Hindlimb muscle (tissue), 1 donor: ENCODE data around the gene EIF4G3. TPM values are rescaled to one million over a fixed set of nuclear protein-coding genes. Genes with fewer than 3 reads are reported as not detected.
"Not testable (repeated sequence)": the region's sequence is repeated elsewhere in the genome, so short reads cannot be mapped to it uniquely, and the experiment has no call there.

ENCODE experiments used
- DNase-seq: peaks from one replicate; pipeline ENCODE4 v3.0.0-alpha.2; 2013
- polyA plus RNA-seq: library from polyadenylated mRNA; unstranded; fragments of 120-200 nt; gene quantifications from one replicate; pipeline ENCODE4 v1.2.1, GENCODE V29; 2013; ENCODE audit not compliant: insufficient read length

Gene EIF4G3
- polyA plus RNA-seq, 1 donor = 33.8 TPM

GRCh38 chr1:21027805-21028204 is 148.9 kb downstream of the EIF4G3 start:
- DNase-seq = no peak

- no peak for DNase-seq
These were observed 151.8 kb downstream of the EIF4G3 start for GRCh38 chr1:21024918-21025317.

DNA sequence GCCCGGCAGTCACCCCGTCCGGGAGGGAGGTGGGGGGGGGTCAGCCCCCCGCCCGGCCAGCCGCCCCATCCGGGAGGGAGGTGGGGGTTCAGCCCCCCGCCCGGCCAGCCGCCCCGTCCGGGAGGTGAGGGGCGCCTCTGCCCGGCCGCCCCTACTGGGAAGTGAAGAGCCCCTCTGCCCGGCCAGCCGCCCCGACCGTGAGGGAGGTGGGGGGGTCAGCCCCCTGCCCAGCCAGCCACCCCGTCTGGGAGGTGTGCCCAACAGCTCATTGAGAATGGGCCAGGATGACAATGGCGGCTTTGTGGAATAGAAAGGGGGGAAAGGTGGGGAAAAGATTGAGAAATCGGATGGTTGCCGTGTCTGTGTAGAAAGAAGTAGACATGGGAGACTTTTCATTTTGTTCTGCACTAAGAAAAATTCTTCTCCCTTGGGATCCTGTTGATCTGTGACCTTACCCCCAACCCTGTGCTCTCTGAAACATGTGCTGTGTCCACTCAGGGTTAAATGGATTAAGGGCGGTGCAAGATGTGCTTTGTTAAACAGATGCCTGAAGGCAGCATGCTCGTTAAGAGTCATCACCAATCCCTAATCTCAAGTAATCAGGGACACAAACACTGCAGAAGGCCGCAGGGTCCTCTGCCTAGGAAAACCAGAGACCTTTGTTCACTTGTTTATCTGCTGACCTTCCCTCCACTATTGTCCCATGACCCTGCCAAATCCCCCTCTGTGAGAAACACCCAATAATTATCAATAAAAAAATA is 152.4 kb downstream of the EIF4G3 start:
- not testable (repeated sequence) for DNase-seq

- peak; percentile 67 for DNase-seq
These were observed 154.2 kb downstream of the EIF4G3 start for GRCh38 chr1:21022279-21023040.

GRCh38 chr1:21021311-21021710 is 155.4 kb downstream of the EIF4G3 start:
- no peak for DNase-seq

DNA sequence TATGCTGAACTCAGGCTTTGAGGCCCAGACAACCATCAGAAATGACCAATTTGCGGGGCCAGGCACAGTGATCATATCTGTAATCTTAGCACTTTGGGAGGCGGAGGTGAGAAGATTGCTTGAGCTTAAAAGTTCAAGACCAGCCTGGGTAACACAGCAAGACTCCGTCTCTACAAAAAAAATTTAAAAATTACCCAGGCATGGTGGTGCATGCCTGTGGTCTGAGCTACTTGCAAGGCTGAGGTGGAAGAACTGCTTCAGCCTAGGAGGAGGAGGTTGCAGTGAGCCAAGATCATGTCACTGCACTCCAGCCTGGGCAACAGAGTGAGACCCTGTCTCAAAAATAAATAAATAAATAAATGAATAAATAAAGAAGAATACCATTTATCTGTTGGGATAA is 156.5 kb downstream of the EIF4G3 start:
- DNase-seq = no peak

DNA sequence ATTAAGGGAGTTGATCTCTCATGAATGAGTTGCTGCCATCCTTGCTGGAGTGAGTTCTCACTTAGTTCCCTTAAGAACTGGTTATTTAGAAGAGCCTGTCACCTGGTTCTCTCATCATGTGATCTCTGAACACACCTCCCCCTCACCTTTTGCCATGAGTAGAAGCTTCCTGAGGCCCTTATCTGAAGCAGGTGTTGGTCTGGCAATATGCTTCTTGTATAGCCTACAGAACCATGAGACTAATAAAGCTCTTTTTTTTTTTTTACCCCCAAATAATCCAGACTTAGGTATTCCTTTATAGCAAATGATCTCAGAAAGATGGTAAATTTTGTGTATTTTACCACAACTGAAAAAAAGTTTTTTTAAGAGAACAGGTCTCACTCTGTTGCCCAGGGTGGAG is 158.0 kb downstream of the EIF4G3 start:
- DNase-seq = no peak

- no peak for DNase-seq
These were observed 163.2 kb downstream of the EIF4G3 start for GRCh38 chr1:21013510-21013909.

DNA sequence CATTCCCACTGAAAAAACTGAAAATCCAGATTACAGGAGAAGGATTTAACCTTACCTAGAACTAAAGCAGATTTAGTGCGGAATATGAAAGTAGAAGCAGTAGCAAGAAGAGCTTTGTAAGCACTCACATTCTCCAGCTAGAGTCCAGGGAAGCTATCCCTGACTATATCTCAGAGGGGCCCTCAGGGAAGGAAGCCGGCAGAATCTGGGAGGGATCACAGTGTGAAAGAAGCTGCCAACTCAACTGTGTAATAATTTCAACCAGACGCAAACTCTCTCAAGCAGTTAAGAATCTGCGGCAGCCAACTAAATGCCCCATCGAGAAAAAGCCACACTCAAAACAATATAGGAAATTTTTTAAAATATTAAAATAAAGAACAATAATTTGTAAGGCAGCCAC is 163.8 kb downstream of the EIF4G3 start:
- DNase-seq = peak; percentile 48

GRCh38 chr1:21007876-21008275 is 168.8 kb downstream of the EIF4G3 start:
- no peak for DNase-seq

- no peak for DNase-seq
These were observed 171.0 kb downstream of the EIF4G3 start for GRCh38 chr1:21005466-21006239.

- DNase-seq = no peak
These were observed 173.2 kb downstream of the EIF4G3 start for GRCh38 chr1:21003281-21004045.

DNA sequence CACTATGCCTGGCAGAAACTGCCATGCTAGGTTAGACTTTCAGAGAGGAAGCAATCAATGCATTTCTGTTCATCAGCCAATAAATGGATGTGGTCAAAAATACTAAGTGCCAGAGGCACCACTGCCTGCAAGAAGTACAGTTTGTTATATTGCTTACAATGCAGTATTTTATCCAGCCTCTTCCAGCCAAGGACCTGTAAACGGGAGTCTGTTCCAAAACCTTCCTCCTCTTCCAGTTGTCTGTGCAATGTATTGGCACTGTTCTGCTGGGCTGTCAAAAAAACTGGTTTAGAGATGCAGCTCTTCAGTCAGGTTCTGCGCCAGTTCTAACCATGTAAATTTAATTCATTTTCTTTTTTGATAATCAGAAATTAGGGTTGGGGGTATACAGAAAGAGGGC is 175.7 kb downstream of the EIF4G3 start:
- DNase-seq = no peak

- no peak for DNase-seq
These were observed 176.5 kb downstream of the EIF4G3 start for GRCh38 chr1:21000245-21000594.

- no peak for DNase-seq
These were observed 177.0 kb downstream of the EIF4G3 start for GRCh38 chr1:20999525-21000244.

GRCh38 chr1:20998826-20999225 is 177.9 kb downstream of the EIF4G3 start:
- DNase-seq = no peak

DNA sequence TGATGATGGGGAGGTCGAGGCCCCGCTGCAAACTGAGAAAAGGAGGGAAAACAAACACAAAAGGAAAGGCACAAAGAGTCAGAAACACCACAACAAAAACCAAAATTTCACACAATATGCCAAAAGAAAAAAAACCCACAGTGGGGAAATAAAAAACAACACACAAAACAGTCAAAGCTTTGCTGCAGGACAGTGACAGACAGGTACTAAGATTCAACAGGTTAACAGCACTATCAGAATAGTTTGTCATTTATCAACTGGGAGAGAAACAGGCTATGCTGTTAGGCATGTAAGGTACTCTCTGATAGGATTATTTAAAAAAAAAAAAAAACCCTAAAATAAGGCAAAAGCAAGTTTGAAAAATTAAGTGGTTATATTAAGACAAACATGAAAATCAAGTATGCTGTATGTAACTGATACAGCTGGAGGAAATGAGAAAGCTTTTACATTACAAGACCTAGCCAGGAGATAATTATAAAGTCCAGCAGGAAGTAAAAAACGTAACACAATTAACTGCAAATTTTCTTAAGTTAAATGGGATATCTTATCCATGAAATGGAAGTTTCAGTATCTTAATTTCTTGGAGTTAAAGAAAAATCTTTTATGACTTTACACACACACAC is 179.0 kb downstream of the EIF4G3 start:
- DNase-seq = no peak

- DNase-seq = no peak
These were observed 180.1 kb downstream of the EIF4G3 start for GRCh38 chr1:20996554-20996953.

DNA sequence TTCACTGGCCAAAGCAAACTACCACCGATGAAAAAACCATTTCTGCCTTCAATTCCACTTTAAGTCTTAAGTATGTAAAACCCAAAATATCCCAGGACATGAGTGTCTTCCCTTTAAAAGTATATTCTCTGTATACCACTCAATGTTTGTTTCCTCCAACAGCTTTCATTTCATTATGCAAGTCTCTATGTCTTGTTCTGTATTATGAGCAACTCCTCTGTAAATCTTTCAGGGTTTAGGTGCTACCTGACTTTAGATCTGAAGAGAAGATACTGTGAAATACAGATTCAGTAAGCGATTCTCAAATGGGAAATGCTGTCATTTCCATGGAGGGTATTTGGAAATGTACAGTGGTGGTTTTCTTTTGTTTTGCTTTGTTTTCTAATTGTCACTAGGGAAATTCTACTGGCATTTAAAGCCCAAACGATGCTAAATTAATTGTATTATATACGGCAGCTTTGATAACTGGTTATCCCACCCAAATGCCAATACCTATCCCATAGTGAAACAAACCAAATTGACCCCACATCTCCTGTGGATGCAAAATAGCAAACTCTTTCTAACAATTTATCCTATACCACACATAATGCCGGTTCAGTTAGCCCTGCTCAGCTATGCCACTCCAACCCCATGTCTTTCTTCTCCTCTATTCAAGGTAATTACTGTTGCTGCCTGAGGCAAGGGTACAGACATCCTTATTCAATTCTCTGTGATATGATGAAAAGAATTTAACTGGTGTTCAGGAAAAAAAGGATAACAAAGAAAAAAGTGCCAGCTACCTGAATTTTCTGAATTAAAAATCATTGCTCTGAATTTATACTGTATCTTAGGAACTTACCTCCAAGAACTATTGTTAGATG is 182.8 kb downstream of the EIF4G3 start:
- no peak for DNase-seq

GRCh38 chr1:20992322-20993056 is 184.2 kb downstream of the EIF4G3 start:
- no peak for DNase-seq
